Astrocyte of the hippocampus (primary cell): ENCODE data around the gene KIDINS220.

Source experiments
- DNase-seq: peaks from one replicate; pipeline ENCODE4 v3.0.0; 2011; ENCODE audit warnings: low read depth, low spot score

KIDINS220 gene

DNA sequence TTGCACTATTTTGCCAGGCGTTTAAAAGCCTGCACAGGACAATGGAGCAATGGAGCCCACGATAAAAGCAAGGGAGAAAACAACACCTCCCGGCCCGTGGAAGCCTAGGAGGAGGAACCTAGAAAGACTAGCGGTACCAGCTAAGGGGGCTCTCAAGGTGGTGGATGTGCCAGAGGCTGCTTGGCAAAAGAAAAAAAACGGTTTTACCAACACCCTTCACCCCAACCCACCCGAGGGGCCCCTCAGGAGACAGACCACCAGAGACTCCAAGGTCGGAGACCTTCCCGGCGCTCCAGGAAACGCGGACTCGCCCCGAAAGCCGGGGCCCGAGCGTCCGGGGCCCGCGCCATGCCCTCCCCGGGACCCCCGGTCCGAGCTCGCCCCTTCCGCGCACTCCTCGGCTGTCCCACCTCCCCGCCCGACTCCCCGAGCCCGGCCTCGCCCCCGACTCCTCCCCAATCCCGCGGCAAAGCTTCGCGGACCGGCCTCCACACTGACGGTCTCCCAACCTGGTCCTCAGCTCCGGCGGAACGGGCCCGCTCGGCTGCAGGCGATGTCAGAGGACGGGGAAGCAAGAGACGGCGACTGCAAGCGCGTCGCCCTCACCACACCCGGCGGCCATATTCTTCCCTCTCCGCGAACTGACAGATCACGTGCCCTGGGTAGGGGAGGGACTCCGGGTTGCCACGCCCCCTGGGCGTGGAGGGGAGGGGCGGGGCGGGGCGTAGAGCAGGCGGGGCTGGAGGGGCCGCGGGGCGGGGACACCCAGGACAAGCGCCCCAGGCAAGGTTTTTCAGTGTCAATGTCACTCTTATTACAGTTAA is at the start of gene KIDINS220:
Gene KIDINS220, minus strand, starts transcription at position 643 of the 824 bp plus-strand sequence. CDS start 10,520 bp downstream, outside the sequence.
- peak; percentile 95 for DNase-seq

- DNase-seq, result peak; percentile 16
Observed at GRCh38 chr2:8886876-8887275, 49.5 kb upstream of the KIDINS220 start.

- no peak for DNase-seq
Observed at GRCh38 chr2:8886202-8886518, 48.7 kb upstream of the KIDINS220 start.

- DNase-seq, result no peak
Observed at GRCh38 chr2:8885449-8886201, 48.2 kb upstream of the KIDINS220 start.

GRCh38 chr2:8884812-8885211 is 47.4 kb upstream of the KIDINS220 start:
- no peak for DNase-seq

DNA sequence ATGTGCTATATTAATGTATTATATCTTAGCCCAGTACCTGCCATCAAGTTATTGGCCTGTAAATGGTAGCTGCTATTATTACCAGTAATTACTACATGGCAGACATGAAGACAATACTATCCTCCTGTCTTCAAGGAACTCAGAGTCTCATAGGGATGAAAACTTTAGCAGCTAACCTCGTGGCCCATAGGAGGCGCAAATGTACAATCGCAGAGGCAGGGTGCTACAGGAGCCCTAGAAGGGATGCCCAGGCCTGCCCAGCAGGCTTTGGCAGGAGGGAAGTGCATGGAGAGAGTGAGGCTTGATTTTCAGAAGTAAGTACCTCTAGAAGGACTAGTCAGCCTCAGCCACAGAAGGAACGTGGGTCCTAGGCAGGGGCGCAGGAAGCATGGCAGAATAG is 44.7 kb upstream of the KIDINS220 start:
- DNase-seq, result peak; percentile 19

- DNase-seq, result no peak
Observed at GRCh38 chr2:8877894-8878293, 40.5 kb upstream of the KIDINS220 start.

GRCh38 chr2:8877332-8877731 is 39.9 kb upstream of the KIDINS220 start:
- no peak for DNase-seq

DNA sequence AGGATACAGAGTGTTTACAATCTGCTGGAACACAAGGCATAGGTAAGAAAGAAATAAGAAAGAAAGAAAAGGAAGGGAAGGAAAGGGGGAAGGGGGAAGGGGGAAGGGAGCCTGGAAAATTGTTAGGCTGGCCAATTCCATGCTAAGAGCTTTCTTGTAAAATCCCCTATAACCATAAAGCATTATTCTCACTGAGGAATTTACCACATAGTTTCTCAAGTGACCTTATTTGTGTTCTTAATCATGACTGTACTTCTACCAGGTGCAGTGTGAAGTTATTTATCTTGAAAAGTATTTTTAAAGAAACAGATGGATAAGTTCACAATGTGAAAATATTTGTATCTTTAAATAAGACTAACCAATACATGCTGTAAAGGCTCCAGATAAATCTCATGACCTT is 39.2 kb upstream of the KIDINS220 start:
- DNase-seq, result peak; percentile 32

GRCh38 chr2:8872821-8873432 is 35.5 kb upstream of the KIDINS220 start:
- DNase-seq, result peak; percentile 67

- no peak for DNase-seq
Observed at GRCh38 chr2:8870441-8870840, 33.0 kb upstream of the KIDINS220 start.

- no peak for DNase-seq
Observed at GRCh38 chr2:8867363-8867762, 29.9 kb upstream of the KIDINS220 start.

GRCh38 chr2:8863331-8863953 is 26.0 kb upstream of the KIDINS220 start:
- no peak for DNase-seq

DNA sequence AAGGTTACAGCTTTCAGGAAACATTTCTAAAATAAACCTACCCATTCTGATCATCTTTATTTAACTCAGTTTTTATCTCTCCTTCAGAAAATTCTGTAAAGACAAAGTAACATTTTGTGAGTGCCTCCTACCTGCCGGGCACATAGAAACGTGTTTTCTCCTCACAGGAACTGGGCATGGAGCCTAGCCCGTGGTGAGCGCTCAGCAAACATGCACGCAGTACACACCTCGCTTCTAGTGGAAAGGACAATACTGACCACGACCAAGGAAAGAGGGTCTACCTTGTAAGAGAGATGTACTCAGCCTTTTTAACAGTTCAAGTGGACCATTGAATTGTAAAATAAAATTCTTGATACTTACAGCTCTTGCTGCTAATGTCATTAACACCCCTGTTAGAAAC is 24.8 kb upstream of the KIDINS220 start:
- no peak for DNase-seq

- DNase-seq, result no peak
Observed at GRCh38 chr2:8861797-8862196, 24.4 kb upstream of the KIDINS220 start.

GRCh38 chr2:8860239-8860638 is 22.8 kb upstream of the KIDINS220 start:
- DNase-seq, result peak; percentile 31

DNA sequence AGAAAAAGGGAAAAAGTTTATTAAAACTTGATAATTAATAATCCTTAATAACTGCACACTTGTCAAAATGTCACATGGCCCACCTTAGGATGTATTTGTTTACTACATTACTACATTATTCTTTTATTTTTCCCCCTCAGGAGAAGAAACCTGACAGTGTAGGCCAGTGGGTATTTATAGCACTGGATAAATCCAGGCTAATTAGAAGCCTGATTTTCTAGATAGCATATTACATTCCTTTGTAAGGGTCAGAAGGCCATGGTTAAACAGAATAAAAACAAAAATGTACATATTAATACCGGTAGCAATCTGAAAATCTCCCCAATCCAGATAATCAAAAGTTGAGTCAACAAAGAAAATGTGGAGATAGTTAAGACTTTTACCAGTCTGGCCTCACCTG is 21.5 kb upstream of the KIDINS220 start:
- DNase-seq, result no peak

DNA sequence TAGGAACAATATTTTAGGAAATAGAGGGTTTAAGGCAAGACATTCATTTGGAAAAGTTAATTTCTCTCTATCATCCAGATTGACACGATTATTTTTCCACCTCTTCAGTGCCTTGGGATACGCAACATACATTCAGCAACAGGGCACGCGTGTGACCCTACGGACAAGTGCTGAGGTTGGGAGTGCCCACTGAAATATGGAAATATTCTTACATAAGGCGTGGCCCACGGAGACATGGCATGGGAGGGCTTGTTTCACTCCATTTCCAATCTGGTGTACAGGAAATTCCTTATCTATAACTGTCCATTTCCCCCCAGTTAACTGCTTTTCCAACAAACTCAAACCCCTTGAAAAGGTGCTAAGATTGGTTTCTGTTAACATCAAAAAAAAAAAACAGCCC is 20.9 kb upstream of the KIDINS220 start:
- no peak for DNase-seq

GRCh38 chr2:8857709-8858108 is 20.3 kb upstream of the KIDINS220 start:
- no peak for DNase-seq

DNA sequence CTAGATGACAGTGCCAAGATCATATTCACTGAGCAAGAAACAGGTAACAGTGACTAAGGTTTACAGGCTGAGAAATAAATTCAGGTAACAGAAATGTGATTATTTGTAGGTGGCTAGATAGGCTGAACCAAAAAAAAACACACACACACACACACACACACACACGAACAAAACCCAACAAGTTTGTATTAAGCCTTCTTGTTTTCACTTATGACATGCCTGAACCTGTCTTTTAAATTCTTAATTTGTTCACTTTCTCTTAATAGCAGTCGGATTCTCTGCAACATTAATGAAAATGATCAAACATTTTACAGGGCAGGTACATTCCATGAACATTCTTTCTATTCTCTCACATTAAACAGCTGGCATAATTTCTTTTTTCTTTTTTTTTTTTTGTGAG is 18.8 kb upstream of the KIDINS220 start:
- DNase-seq, result no peak

DNA sequence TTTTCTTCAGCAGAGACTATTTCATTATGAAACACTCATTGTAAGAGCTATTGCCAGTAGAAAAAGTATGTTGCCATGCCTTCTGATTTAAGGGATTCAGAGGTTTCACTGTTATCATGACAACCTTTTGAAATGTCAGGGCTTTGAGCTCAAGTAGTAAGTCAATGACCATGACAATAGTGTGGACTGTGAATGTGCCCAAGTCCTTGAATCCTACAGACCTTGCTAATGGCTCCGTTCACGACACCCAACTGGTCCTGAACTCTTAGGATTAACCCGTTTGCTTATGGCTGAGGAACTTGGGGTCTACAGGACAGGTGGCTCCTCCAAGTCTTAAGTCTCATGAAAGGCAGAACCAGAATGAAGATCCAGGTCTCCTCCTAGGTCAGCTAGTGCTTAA is 17.6 kb upstream of the KIDINS220 start:
- no peak for DNase-seq

DNA sequence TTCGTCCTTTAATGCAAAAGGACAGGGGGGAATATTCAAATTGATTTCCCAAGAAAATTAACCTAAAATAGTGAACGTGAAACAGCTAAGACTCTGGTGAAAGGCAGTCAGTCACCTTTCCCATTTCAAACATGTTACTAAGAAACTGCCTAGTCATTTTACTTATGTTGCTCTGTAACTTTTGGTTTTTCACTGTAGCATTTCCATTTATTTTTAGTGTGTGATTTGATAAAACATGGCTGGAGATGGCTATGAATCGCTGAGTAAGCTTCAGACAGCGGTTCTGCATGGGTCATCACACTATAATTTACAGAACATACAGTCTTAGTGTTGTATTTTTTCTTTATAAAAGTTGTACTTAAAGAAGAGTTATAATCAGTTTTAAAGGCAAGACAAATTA is 16.0 kb upstream of the KIDINS220 start:
- no peak for DNase-seq
